GM18868 (cell line): ENCODE data around the gene A3GALT2.
"Not testable (repeated sequence)": the region's sequence is repeated elsewhere in the genome, so short reads cannot be mapped to it uniquely, and the experiment has no call there.

Experiments
- ATAC-seq: cut with Tn5 transposase; IDR thresholded peaks from one replicate; pipeline ENCODE4 v1.9.1; 2021; ENCODE audit warnings: mild to moderate bottlenecking, moderate library complexity; ENCODE audit not compliant: unreplicated experiment

The A3GALT2 gene

GRCh38 chr1:33295450-33296081 is 25.3 kb downstream of the A3GALT2 start:
- no peak for ATAC-seq

GRCh38 chr1:33295023-33295422 is 25.9 kb downstream of the A3GALT2 start:
- no peak for ATAC-seq

GRCh38 chr1:33294071-33295010 is 26.6 kb downstream of the A3GALT2 start:
- no peak for ATAC-seq

GRCh38 chr1:33292726-33293340 is 28.1 kb downstream of the A3GALT2 start:
- ATAC-seq, result no peak

GRCh38 chr1:33290615-33291014 is 30.3 kb downstream of the A3GALT2 start:
- not testable (repeated sequence) for ATAC-seq

- no peak for ATAC-seq
Measured at GRCh38 chr1:33289858-33290154, 31.1 kb downstream of the A3GALT2 start.

GRCh38 chr1:33288976-33289857 is 31.7 kb downstream of the A3GALT2 start:
- ATAC-seq, result no peak

GRCh38 chr1:33287317-33287716 is 33.6 kb downstream of the A3GALT2 start:
- no peak for ATAC-seq

- no peak for ATAC-seq
Measured at GRCh38 chr1:33286451-33287185, 34.3 kb downstream of the A3GALT2 start.

- ATAC-seq, result no peak
Measured at GRCh38 chr1:33284049-33284448, 36.8 kb downstream of the A3GALT2 start.

GRCh38 chr1:33282791-33283190 is 38.1 kb downstream of the A3GALT2 start:
- no peak for ATAC-seq

- ATAC-seq, result no peak
Measured at GRCh38 chr1:33281554-33282303, 39.2 kb downstream of the A3GALT2 start.

GRCh38 chr1:33280091-33280661 is 40.7 kb downstream of the A3GALT2 start:
- no peak for ATAC-seq

GRCh38 chr1:33277488-33278084 is 43.3 kb downstream of the A3GALT2 start:
- no peak for ATAC-seq

- no peak for ATAC-seq
Measured at GRCh38 chr1:33276573-33277298, 44.2 kb downstream of the A3GALT2 start.

GRCh38 chr1:33275706-33276572 is 45.0 kb downstream of the A3GALT2 start:
- no peak for ATAC-seq

GRCh38 chr1:33275195-33275594 is 45.7 kb downstream of the A3GALT2 start:
- no peak for ATAC-seq
